CD4-positive, alpha-beta T cell treated with Interleukin-17A for 4 hours (primary cell): ENCODE measurements around the gene SLC25A21.

Experiments used
- DNase-seq: peaks from one replicate; pipeline ENCODE4 v3.0.0-alpha.2; 2020; ENCODE audit warnings: mixed read lengths

SLC25A21 gene

DNA sequence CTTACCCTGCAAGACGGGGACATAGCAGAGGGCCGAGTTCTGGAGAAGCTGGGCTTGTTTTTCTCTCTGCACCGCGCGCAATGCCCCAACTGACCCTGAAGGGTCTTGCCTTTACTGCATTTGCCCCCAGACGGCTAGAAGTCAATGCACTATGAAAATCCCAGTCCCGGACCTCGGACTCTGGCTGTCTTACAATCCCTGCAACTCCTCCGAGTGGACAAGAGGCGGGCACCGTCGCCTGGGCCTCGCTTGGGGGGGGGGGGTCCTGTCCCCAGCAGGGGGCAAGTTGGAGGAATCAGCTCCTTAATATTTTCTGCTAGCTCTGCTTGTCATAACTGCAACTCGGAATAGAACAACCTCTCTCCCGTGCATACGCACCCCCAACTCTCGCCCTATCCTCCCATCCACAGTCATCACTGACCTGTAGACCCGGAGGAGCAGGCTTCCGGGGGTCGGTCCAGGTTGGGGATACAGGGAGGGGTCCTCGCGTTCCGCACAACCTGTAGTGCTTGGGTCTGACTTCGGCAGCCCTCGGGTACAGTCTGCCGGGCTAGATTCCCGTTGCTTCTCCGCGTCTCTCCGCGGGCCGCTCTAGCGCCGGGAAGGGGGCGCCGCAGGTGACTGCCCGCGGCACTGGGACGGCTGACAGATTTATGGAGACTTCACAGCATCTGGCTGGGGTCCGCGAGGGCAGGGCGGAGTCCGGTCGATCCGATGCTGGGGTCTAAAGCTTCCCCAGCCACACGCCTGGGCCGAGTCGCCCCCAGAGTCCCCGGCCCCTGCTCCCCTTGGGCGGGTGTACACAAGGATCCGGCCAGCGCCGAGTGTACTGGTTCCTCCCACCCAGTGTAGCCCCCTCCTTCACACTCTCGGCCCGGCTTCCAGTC, 514.0 kb downstream of the SLC25A21 start:
- DNase-seq, result no peak

DNA sequence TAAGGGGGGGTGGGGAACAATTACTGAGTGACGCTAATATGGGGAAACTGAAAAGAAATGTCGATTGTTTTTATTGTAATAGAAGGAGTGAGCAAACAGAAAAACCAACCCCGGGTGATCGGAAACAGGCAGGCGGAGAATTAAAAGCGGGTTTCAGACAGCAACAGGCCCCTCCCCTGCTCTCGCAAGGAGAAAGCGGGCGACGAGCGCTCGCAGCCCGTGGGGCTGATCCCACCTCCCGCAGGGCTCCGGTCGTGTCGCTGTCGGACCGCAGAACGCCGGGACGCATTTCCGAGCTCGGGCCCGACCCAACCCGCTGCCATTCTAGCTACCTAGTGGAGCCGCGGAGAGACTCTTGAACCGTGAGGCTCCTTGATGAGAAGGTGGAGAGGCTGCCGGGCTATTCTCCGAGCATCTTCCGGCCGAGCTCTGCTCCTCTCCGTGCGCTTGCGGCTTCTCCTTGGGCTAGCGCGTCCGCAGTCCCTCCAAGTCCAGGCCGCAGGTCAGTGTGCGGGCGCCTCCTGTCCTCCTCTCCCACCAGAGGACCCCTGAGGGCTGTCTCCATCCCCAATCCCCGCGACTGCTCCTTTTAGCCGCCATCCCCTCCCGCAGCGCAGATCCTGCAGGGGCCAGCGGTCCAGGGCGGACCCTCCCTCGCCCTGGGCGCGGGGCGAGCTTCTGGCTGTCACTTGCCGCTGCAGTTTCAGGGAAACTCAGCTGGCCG, 514.8 kb downstream of the SLC25A21 start:
- DNase-seq, result no peak

DNA sequence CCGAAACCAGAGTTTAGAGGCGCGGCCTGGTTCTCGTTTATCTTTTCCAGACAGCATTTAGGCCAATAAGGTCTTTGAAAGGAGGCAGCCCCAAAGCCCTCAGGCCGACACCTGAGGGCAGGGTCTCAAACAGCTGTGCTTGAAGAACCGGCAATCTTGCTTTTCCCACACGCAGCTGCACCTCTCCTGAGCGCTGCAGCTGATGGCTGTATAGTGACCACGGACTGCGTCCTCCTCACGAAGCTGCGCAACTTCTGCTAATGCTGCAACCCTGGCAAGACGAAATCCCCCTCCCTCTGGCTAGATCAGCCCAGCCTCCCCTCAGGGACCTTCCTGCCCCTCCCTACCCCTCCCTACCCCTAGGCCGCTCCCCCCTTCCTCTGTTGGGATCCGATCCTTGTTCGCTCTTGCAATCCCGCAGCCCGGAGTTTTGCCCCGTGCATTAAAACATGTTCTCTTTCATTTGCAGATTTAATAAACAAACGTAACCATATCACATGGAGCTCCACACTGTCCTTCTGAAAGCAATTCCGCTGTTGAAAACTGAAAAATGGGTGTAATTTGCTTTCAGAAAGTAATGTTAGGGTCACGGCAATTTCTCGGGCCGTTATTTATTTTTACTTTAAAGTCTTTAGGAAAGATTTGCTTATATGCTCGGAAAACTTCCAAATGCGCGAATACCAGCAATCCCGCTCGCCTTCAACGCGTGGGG, 515.6 kb downstream of the SLC25A21 start:
- no peak for DNase-seq

DNA sequence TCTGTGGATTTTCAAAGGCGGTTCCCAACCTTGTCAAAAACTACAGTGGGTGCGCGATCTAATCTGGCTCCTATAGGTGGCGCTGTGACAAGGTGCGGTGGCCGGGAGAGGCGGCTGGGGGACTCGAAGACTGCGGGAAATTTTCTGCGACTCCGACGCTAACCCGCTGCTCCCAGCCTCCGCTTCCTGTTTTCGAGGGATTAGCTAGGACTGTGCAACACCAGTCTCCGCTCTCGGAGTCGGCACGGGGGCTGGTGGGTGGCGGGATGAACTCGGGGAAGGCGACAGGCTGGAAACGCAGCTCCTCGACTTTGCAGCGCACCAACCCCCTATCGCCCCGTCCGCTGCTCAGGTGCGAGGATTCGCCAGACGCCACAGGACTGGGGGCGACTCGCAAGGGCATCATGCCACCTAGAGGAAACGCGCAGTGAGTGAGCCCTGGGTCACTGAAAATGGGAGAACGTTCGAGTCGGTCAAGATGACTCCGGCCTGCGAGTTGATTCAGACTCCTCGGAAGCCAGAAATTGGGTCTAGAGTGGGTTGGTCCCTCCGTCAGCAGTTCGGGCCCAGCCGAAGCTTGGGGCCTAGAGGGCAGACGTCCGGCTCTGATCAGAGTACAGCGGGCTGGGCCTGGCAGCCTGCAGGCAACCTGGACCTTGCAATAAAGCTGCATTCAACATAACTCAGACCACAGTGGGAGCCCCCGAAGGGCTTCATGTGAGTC, 516.3 kb downstream of the SLC25A21 start:
- no peak for DNase-seq

DNA sequence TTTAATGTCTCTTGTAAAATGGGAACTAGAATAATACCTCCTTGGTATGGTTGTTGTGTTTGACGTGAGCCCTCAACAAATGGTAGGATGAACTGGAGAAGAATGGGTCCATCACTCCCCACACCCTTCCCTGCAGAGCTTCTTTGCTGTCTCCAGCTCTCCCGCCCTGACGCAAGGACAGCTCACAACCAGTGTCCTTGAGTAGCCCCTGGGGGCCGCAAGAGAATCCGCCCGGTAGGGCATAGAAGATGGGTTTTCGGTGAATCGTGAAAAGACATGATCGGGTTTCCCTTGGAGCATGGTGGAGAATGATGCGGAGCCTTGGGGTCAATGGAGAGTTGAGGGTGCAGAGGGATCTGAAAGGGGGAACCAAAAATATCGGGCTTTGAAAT, 516.8 kb downstream of the SLC25A21 start:
- no peak for DNase-seq

DNA sequence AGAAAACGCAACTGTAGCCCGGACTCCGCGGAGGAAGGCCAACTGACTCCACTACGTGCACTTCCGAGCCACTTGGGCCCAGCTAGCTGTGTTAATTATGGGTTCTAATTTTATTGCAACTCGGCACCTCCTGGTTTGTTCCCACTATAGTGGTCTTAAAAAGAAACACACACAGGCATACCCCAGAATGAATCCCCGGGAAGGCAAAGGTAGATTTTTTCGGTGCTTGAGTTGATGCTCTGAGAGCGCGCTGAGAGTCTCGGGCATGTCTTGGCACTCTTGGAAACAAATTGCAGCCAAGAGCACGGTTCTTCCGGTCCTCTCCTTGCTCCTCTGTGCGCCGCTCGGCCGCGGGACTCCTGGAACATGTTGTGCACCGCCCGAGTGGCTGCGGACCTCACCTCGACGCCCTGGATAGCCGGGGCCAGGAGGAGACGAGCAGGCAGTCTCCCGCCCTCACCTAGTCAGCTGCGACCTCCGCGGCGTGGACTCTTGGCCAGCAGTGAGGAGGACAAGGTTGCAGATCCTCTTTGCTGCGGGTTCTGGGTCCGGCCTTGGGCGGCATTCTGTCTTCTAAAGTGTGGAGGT, 517.5 kb downstream of the SLC25A21 start:
- DNase-seq, result no peak

DNA sequence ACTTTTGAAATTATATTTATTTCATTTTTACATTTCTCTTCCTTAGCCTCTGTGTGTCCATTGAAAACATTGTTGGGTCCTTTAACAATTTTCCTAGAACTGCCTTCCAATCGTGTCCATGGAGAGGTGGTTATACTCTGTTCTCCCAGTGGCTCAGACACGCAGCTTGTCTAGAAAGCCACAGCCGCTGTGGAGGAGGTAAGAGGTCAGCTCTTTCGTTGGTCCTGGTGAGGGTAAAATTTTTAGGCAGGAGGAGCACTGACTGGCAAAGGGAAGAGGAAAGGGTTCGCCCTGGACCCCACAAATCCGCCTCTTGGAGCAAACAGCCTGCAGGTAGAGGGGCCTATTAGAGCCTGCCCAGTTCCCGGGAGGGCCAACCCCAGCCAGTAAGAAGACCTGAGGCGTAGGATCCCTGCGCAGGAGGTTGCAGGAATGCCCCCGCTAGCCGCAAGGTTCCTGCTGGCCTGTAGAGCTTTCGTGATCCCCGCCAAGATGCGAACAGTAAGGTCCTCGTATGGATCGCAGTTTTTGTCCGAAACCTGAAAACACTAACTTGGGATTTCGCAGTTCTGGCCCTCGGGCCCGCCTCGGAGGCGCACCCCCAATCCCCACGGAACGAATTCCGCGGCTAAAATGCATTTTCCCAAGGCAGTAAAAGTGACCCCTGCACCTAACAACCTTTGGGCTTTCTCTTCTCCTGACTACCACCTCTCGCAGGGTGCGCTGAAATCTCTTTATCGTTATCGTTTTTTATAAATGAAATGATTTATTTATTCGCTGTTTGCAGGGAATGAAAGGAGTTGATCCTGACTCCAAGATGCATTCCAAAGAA, 518.2 kb downstream of the SLC25A21 start:
- DNase-seq, result no peak

DNA sequence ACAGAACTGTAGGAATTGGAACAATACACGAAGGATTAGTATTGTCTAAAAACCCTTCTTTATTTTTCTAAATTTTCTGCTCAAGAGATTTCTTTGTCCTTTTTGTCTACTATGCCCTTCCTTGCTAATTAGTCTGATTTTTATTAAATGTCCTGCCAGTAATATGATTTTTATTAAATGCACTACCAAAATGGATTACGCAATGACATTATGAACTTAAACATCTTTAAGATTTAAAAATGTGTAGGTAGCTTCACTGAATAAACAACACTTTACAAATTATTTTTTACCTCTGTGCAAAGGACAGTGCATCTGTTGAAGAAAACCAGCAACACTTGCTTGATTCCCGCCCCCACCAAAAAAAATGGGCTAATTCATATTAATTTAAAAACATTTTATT, 519.0 kb downstream of the SLC25A21 start:
- no peak for DNase-seq

DNA sequence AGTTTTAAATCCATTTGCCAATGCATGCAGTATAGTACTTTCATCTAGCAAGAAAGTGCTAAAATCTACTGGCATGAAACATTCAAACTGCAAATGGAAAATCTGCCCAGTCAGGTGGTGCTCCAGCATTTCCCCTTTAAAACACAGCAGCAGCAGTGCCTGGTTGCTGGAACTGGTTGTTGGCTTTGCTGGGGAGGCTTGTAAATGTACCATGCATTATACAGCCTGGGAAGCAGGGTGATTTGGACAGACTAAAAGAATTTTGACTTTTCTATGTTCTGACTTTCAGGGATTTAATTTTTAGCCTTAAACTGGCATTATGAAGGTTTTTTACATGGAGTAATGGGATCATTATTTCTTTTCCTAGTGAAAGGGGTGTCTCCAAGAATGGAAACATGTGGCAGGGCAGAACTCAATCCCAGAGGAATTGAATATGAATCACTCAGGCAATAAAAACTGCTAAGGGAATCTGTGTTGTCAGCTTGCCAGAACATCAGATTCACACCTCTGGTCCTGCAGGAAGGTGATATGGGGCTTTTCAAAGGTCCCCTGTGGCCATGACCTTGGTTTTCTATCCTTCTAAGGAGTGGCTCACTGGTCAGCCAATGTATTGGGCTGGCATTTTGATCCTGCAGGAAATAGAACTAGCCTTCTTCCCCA, 519.7 kb downstream of the SLC25A21 start:
- no peak for DNase-seq

DNA sequence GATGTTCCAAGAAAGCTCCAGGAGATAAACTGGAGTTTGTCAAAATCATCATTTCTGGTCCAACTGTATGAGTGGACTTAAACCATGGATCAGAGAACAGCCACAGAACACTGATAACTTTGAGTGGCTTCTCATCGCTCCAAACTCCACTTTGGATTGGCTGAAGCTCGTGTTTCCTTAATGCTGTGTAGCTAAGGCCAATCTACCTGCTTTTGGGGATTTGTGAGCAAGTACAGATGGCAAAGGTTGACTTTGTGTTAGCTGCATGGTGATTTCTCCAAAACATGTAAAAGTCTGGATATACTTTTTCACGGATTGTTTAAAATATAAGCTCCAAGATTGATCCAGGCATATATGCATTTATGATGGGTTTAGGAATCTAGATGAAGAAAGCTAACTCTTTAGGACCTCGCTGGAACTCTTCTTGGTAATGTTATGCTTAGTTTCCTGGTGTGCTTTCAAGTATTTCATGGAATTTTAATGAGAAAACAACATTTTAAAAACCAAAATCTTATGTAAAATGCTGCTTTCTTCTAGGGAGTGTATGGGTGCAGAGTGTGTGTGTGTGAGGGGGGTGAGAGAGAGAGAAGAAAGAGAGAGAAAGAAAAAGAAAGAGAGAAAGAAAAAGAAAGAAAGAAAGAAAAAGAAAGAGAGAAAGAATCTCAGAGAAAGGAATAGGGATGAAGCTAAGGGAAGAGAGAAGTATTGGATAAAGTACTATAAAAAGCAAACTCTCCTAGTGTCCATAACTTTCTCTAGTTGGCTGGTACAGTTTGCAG, 522.3 kb downstream of the SLC25A21 start:
- DNase-seq, result no peak

DNA sequence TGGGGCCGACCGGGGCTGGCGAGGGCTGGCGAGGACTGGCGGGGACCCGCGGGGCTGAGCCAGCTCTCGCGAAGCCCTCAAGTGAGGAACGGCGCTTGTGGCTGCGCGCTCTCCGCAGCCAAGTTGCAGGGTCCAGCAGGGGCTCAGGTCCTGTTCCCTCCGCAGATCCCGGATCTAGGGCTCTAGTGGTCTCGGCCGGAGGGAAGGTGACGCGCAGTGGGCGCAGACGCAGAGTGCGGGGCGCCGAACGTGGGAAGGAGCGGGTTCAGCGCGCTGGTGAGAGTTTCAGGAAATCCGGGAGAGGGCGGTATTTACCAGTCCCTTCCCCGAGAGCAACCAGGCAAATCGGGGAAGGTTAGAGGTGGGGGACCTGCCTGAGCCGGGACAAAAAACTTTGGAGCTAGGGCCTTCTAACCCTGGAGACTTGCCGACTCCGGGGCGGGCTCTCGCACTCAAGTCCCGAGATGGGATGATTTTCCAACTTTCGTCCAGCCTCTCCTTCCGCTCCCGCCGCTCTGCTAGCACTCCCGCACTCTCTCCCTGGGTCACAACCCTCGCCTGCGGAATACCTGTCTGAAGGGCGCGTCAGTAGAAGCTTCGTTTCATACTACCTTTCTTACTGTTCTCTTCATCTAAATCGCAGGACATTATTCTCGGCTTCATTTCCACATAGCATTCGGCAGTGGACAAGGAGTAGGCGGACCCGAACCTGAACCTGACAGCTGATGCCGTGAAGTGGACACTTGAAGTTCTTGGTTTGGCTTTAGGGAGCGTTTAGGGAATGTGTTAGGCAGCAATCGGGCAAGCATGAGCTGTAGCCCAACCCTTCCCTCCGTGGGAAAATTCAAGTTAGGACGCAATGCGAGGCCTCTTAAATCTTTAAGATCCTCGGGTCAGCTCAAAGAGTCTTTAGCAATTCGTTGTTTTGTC, 524.3 kb downstream of the SLC25A21 start:
- no peak for DNase-seq

DNA sequence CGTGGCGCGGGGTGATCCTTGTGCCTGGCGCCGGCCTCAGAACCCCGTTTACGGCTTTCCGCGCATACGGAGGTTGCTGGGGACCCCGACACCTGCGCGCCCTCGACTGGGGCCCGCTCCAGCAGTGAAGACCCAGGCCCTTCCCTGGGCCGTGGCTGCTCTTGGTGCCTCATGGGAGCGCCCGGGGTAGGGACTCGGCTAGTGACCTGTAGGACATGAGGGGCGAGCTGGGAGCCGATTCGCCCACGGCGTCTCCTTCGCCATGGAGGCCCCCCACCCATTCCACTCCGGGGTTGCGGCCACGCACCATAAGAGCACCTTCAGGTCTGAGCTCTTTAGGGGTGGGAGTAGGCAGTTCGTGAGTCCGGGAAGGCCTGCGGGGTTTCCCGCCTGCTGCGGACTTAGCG, 525.0 kb downstream of the SLC25A21 start:
- DNase-seq, result no peak

DNA sequence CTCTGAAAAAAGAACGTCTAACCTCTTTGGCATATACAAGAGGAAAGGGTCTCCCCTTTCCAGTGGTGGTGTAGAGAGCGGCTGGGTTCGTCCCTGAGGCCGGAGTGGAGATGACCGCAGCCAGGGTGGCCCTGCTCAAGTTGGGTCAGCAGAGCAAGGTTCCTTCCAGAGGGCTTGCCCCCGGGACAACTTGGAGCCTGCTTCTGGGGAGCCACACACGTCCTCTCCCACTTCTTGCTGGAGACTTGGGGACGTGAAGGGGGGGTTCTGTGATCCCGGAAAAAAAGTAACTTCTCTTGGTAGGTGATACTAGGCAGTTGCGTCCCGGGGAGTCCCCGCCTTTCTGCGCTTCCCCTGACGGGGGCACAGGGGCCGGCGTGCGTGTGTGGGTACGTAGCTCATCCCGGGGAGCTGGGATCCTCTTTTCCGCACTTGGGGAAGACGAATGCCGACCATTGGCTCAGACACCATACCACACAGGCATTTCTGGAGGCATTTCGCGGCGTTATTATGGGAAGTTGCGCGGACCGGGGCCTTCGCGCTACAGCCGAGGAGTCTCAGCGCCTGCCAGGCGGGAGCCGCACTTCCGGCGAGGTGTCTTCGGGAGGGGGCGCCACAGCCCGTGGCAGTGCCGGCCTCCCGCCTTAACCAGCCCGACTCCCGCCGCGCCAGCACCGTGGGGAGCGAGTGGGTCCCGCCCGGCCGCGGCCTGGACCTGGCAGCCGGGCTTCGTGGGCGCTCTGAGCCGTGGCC, 525.6 kb downstream of the SLC25A21 start:
- DNase-seq, result no peak

DNA sequence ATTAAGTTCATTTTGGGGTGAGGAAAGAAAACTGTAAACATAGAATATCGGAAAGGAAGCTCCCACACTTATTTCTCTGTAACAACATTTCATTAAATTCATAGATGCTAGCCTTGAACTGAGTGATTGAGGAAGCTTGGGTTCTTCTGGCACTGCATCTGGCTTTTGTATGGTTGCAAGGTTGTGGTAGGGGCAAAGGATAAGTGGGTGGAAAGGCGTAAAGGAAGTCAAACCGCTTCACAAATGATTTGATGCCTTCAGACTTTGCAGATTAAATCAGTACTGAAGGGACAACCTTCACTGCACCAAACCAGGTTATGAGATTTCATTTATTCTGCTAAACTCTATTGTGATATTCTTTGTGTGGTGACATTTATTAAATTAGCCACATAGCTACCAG, 538.8 kb downstream of the SLC25A21 start:
- DNase-seq, result no peak
